Measurements from ENCODE around the gene NEK9.

NEK9 gene

GRCh38 chr14:75067212-75067611 lies 59.6 kb downstream of the NEK9 start:
- no peak for DNase-seq (ENCODE audit: low read depth in 2 of 2)

DNA sequence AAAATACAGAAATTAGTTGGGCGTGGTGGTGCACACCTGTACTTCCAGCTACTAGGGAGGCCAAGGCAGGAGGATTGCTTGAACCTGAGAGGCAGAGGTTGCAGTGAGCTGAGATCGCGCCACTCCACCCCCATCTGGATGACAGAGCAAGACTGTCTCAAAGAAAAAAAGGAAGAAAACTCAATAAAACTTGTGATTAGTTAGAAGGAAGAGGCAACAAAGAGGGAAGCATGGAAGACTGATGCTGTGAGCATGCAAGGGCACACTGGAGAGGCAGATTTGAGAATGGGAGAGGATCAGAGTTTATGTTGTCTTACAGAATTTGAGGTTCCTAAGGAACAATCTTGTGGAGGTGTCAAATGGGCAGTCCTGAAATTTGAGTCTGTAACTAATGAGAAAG lies 60.2 kb downstream of the NEK9 start:
- no peak for DNase-seq (ENCODE audit: low read depth in 2 of 2)

DNA sequence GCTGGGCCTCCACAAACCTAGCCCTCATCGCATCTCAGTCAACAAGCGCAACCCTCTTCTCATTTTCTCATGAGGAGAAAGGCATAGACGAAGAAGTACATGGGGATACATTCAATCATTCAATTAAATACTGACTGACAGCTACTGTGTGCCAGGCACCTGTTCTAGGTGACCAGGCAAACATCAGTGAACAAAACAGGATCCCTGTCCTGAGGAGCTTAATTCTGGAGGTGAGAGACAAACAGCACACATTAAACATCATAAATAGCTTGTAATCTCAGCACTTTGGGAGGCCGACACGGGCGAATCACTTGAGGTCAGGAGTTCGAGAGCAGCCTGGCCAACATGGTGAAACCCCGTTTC lies 62.7 kb downstream of the NEK9 start:
- DNase-seq (ENCODE audit: low read depth in 2 of 2), result no peak

- peak; percentile 77 to 81 for DNase-seq (ENCODE audit: low read depth in 2 of 2)
Observed at GRCh38 chr14:75063491-75064204, 63.2 kb downstream of the NEK9 start, which contains the start of gene ACYP1. ACYP1 (minus strand) TSS chr14:75064024; CDS start chr14:75063553, 471 bp downstream.

GRCh38 chr14:75063013-75063412 lies 63.8 kb downstream of the NEK9 start:
- DNase-seq (ENCODE audit: low read depth in 2 of 2), result no peak

- DNase-seq (ENCODE audit: low read depth in 2 of 2), result no peak
Observed at GRCh38 chr14:75060420-75060819, 66.4 kb downstream of the NEK9 start.

DNA sequence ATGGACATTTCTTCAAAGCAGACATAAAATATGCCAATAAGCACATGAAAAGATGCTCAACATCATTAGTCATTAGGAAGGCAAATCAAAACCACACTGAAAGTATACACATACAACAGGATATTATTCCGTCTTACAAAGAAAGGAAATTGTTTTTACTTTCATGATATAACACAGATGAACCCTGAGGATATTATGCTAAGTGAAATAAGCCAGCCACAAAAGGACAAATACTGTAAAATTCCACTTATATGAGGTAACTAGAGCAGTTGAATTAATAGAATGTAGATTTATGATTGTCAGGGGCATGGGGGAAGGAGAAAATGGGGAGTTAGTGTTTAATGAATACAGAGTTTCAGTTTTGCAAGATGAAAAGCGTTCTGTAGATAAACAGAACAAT lies 67.2 kb downstream of the NEK9 start:
- no peak for DNase-seq (ENCODE audit: low read depth in 2 of 2)

- no peak for DNase-seq (ENCODE audit: low read depth in 2 of 2)
Observed at GRCh38 chr14:75054421-75054820, 72.4 kb downstream of the NEK9 start.

GRCh38 chr14:75053396-75054291 lies 73.2 kb downstream of the NEK9 start:
- no peak for DNase-seq (ENCODE audit: low read depth in 2 of 2)

DNA sequence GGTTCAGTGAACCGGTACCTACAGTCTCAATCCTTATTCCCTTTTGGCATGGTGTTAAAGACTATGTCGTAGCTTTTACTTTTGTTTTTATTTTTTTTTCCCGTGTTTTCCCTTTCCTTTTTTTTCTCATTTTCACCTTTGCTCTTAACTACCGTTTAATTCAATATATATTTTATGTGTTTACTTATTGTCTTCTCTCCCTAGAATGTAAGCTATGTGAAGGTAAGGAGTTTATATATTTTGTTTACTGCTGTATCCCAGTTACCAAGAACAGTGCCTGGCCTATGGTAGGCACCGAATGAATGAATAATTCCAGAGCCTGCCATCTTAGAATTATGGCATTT lies 75.3 kb downstream of the NEK9 start:
- no peak for DNase-seq (ENCODE audit: low read depth in 2 of 2)

DNA sequence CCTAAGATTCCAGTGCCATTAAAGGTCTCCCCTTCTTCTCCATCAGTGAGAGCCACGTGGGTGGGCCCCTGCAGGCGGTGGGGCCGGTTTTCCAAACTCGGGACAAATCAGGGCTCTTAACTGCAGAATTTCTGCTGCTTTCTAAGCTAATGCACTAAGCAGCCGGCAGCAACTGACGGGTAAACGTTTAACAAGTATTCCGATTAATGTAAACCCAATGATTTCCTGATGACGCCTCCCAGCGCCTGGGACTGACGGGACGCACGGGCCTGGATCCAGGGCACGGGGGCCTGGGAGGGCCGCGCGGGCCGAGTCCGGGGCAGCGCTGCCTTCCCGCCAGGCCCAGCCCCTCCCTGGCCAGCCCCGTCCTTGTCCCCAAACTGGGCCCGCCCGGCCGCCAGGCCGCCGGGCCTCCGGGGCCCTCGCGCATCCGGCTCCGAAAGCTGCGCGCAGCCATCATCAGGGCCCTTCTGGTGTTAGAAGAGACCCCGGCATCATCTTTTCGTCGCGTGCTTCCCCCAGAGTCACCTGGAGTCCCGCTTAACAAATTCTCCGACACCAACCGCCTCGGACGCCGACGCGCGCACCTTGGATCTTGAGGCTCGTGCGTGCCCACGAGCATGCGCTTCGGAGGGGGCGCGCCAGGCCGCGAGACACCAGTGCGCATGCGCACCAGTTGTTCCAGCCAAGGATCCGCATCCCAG lies 75.8 kb downstream of the NEK9 start, which contains the start of gene MLH3:
Gene MLH3 (minus strand): TSS at position 616 of the 704 bp plus-strand sequence. CDS start 1,812 bp downstream, outside the sequence.
- DNase-seq (ENCODE audit: low read depth in 2 of 2), result peak; percentile 61 to 62

GRCh38 chr14:75049731-75050201 lies 77.1 kb downstream of the NEK9 start:
- DNase-seq (ENCODE audit: low read depth in 2 of 2), result no peak

DNA sequence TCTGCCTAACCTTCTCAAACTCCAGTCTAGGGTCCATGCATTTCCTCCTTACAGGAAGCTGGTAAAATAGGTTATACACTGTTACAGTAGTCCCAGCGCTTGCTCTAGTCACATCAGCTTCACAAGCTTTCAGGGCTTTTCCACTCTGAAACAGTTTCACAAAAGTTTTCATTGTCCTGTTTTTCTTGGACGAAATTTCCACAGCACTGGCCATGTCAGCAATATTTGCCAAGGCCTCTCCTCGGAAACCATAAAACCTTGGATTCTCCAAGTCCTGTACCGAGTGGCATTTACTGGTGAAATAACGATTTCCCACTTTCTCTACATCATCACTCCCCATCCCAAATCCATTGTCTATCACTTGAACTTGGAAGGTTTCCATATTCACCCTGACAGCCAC lies 77.7 kb downstream of the NEK9 start:
- no peak for DNase-seq (ENCODE audit: low read depth in 2 of 2)

- DNase-seq (ENCODE audit: low read depth in 2 of 2), result no peak
Observed at GRCh38 chr14:75048101-75048500, 78.7 kb downstream of the NEK9 start.

- no peak for DNase-seq (ENCODE audit: low read depth in 2 of 2)
Observed at GRCh38 chr14:75047506-75047905, 79.3 kb downstream of the NEK9 start.

- no peak for DNase-seq (ENCODE audit: low read depth in 2 of 2)
Observed at GRCh38 chr14:75046899-75047298, 79.9 kb downstream of the NEK9 start.

GRCh38 chr14:75046275-75046674 lies 80.6 kb downstream of the NEK9 start:
- no peak for DNase-seq (ENCODE audit: low read depth in 2 of 2)

- DNase-seq (ENCODE audit: low read depth in 2 of 2), result no peak
Observed at GRCh38 chr14:75044752-75045151, 82.1 kb downstream of the NEK9 start.

- DNase-seq (ENCODE audit: low read depth in 2 of 2), result no peak
Observed at GRCh38 chr14:75044322-75044721, 82.5 kb downstream of the NEK9 start.

- DNase-seq (ENCODE audit: low read depth in 2 of 2), result no peak
Observed at GRCh38 chr14:75042035-75042434, 84.8 kb downstream of the NEK9 start.

DNA sequence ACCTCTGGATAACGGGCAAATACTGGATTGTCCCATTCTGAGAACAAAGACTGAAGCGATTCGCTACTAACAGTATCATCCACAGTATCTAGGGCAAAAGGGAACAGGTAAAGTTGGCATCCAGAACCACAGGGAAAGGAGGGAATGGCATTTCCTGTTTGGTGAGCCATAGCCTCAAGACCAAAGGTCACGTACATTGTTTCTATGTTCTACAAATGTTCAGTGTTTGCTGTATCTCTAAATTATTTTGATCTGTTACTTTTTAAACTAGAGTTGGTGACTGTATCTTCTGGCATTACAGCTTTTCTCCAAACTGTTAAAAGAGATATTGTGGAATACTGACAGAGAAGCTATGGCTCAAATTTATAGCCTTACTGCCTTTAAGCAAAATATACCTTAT lies 85.2 kb downstream of the NEK9 start:
- no peak for DNase-seq (ENCODE audit: low read depth in 2 of 2)

DNA sequence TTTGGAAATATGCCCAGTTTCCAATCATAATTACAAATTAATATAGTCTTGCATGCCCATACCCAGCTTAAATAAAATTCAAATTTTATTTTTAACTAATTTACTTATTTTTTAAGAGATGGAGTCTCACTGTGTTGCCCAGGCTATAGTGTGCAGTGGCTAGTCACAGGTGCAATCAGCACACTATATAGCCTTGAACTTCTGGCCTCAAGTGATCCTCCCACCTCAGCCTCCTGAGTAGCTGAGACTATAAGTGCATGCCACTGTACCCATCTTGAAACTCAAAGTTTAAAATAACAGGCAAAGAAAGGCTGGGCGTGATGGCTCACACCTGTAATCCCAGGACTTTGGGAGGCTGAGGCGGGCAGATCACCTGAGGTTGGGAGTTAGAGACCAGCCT lies 85.9 kb downstream of the NEK9 start:
- no peak for DNase-seq (ENCODE audit: low read depth in 2 of 2)

Measured in stimulated activated CD8-positive, alpha-beta memory T cell treated with anti-CD3 and anti-CD28 coated beads, Interleukin-7, amount 100 ng/mL, for 1 hour (primary cell).